NCI-H1694 (cell line): ENCODE results near the gene PGK2.
"Not testable (repeated sequence)": the region's sequence is repeated elsewhere in the genome, so short reads cannot be mapped to it uniquely, and the experiment has no call there.

Experiments used
- DNase-seq: peaks from one replicate; lab custom pipeline; 2025; lab: John Stamatoyannopoulos, UW

PGK2 gene

DNA sequence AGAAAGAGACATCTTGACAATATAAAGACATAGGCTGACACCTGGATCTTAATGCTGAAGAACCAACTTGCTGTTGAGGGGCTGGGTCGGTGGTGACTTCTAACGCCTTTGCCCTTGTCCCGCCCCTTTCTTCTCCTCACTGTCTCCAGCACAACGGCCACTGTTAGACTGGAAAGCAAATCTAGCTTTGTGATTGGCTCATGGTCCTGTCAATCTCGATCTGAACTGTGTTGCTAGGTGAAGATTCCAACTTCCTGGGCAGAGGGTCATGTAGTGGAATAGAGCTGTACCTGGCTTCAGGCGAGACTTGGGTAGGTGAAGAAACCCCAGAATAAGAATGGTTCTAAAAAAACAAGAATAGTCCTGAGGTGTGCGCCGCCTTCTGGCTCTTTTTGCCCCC is at the start of gene PGK2:
Gene PGK2, minus strand, starts transcription at position 110 of the 400 bp plus-strand sequence. Its CDS starts 98 bp downstream, at position 12.
- no peak for DNase-seq

DNA sequence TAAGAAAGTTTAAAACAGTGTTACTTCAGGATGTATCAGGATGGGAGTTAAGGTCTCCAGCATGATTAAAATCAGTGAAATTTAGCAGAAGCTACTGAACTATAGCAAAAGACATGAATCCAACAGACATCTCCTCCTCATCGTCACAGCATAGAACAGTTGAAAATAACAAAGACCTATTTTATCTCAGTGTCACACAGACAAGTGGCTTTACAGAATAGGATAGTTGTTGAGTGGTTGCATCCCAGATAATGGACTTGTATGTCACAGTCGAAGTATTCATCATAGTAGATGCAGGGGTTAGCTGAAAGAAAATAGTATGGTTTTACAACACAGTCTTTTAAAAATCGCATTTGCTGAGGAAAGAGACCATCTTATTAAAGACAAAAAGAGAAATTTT is 48.1 kb upstream of the PGK2 start:
- no peak for DNase-seq

DNA sequence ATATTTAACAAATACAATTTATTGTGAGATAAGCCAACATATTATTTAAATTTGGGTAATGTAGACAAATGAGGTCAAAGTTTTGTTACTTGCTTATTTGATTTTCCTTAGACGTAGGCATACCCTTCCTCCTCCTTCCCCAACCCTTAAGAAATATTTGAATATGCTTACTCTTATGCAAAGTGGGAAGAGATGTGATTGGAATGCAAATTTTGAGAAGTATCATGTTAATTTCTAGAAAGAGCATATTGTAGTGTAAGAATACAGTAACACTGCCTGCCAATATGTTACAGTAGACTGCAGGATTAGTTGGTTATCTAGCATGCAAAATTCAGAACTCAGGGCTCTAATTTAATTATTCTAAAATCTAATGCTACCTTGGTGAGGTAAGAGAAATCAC is 46.3 kb upstream of the PGK2 start:
- no peak for DNase-seq

DNA sequence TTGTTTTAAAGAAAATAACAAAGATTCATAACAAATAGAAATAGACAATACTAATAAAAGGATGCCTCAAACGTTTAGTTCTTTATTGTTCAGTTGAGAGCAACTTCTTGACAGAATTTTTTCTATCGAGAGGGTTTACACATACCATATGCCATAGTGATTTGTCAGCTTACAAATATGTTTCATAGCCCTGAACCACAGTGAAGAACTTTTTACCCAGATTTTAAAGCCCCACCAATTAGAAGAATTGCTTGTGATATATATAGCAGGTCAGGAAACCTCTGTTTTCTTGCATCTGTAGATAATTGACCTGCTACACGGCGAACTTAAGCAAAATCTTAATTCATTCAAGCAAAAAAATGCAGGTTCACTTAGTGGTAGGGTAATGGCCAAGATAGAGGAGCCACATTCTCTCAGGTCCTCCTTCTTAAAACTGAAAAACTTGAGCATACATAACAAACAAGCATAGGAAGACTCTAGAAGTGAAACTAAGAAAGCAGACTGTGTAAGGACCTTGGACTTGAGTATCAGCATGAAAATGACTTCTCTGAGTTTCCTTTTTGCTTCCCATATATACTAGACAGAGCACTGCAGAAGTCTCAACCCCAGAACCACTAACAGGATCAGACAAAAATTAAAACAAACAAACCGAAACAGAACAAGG is 39.8 kb upstream of the PGK2 start:
- no peak for DNase-seq

DNA sequence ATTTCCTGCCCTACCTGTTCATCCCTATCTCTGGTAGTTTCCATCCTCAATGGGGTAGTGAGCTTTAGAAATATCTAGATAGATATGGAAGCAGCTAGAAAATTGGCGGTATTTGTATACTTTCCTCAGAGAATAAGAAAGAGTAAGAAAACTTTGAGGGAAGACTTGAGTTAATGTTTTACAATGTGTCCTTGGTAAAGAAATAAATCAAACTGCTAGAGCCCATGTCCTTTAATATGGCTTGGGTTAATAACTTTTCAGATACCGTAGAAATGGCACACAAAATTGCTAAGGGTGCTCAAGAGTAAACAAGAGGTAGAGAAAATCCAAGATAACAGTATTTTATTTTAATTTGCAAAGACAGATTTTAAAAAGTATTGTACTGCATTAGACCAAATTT is 28.1 kb upstream of the PGK2 start:
- no peak for DNase-seq

DNA sequence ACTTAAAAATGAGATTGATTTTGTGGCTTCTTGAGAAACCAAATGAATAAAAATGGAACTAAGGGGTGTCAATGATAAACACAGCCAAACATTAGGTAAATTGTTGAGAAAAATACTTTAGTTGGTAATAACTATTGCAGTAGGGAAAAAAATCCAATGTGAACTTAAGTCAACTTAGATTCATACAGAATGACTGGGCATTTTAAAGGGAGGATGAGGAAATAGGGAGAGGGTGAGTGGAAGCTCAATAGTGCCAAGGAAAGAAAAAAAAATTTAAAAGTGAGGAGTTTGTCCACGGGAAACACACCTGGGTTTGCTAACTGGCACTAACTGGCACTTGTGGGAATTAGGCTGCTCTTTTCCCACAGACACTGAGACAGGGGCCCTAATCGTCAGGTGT is 26.2 kb upstream of the PGK2 start:
- DNase-seq = no peak

DNA sequence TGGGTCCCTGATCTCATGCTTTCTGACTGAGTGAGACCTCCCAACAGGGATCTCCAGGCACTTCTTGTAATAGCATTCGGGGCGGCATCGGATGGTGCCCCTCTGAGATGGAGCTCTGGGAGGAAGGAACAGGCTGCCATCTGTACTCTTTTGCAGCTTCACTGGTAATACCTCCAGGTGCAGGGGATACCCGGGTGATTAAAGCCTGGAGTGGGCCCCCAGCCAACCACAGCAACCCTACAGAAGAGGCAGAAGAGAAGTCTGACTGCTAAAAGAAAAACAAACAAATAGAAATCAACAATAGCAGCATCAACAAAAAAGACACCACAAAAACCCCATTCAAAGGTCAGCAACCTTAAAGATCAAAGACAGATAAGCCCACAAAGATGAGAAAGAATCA is 19.1 kb upstream of the PGK2 start:
- no peak for DNase-seq

DNA sequence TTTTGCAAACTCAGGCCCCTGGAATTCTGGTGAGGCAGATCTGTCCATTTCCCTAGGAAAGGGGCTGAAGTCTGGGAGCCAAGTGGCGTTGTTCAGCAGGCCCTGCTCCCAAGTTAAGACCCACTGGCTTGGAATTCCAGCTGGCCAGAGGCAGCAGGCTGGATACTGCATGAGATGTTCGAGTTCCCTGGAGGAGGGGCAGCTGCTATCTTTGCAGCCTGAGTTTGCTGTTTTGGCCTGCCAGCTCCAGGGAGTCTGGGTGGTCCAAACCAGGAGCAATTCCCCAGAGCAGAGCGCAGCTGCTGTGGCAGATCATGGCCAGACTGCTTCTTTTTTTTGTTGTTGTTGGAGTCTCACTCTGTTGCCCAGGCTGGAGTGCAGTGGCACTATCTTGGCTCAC is 18.2 kb upstream of the PGK2 start:
- no peak for DNase-seq

DNA sequence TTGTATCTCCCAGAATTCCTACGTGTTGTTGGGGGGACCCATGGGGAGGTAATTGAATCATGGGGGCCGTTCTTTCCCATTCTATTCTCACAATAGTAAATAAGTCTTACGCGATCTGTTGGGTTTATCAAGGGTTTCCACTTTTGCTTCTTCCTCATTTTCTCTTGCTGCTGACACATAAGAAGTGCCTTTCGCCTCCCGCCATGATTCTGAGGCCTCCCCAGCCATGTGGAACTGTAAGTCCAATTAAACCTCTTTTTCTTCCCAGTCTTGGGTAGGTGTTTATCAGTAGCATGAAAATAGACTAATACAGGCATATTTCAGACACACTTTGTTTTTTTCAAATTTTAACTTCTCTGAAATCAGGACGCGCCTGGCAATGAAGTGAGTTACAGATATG is 14.4 kb upstream of the PGK2 start:
- DNase-seq = no peak

DNA sequence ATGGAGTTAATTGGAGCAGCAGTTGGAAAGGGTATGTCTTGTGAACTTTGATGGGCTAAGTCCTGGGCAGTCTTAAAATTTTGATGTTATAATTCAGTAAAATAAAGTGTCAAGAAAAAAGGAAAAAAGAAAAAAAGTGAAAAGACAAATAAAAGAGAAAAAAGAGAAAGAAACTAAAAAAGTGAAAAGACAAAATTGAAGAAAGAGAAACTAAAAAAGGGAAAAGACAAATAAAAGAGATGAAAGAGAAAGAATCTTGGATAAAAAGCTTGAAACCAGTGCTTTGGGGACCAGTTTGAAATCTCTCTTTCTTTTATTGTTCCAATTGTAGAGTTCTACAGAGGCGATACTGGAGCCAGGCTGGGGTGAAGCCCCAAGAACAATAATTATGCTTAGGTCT is 12.0 kb upstream of the PGK2 start:
- no peak for DNase-seq

DNA sequence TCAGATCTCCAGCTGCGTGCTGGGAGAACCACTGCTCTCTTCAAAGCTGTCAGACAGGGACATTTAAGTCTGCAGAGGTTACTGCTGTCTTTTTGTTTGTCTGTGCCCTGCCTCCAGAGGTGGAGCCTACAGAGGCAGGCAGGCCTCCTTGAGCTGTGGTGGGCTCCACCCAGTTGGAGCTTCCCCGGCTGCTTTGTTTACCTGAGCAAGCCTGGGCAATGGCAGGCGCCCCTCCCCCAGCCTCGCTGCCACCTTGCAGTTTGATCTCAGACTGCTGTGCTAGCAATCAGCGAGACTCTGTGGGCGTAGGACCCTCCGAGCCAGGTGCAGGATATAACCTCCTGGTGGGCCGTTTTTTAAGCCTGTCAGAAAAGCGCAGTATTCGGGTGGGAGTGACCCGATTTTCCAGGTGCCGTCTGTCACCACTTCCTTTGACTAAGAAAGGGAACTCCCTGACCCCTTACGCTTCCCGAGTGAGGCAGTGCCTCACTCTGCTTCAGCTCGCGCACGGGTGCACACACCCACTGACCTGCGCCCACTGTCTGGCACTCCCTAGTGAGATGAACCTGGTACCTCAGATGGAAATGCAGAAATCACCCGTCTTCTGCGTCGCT is 9.9 kb upstream of the PGK2 start:
- DNase-seq = not testable (repeated sequence)

DNA sequence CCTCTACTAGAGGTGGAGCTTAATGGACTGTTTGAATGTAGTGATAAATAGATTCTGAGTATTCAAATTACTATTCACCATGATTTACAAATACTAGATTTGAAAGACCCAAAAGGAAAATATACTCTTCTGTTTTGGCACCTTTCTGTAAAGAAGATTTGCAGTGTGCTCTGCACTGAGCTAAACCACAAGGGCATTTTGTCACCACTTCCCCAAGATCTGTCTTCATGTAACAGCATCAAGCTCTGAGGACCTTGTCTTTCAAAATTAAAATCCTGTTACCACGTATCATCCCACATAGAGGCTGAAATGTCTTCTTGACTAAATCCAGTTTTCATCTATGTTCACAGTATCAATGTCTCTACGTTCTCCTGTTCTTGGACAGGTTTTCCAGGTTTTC is 3.3 kb upstream of the PGK2 start:
- no peak for DNase-seq

DNA sequence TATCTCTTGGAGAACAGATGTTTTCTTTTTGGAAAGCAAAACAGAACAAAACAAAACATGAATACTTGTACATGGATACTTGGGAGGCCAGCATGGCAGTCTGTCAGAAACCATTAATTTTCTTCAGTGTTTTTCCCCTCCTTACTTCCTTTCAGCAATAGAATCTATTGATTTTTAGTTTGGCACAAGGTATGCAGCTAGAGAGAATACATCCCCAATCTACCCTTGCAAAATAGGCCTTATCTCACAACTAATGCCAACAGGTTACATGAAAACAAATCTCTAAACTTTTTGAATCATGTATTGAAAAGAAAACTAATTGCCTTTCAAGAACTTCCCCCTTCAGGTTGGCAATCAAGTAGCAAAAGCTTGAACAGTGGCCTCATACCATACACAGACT is 2.8 kb downstream of the PGK2 start:
- DNase-seq = no peak

DNA sequence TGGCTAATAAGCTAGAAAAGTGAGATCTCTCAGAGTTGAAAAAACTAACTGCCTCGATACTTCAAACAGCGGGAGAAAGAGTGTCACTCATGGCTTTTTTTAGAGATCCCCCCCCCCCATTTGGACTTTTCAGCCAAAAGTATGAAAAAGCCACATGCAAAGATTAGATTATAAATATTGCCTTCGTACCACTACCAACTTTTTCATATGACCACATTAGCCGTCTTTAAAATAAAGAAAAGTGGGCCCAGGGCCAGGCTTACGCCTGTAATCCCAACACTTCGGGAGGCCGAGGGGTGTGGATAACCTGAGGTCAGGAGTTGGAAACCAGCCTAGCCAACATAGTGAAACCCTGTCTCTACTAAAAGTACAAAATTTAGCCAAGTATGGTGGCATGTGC is 4.4 kb downstream of the PGK2 start:
- no peak for DNase-seq

DNA sequence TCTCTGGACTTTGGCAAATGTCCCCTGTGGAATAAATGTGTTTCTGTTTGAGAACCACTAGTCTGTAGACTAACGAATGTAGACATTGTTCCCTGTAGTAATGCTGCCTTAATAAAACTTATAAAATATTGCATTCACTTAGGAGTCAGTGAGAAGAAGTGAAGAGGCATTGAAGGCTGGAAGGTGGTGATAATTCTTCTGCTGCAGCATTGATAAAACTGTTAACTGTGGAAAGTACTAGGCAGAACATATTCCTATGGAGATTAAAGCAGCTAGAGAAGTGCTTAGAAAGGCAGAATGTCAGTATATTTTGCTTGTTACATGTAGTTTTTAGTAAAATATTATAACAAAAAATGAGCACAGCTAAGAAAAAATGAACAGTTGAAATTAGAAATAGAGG is 4.8 kb downstream of the PGK2 start:
- DNase-seq = no peak

DNA sequence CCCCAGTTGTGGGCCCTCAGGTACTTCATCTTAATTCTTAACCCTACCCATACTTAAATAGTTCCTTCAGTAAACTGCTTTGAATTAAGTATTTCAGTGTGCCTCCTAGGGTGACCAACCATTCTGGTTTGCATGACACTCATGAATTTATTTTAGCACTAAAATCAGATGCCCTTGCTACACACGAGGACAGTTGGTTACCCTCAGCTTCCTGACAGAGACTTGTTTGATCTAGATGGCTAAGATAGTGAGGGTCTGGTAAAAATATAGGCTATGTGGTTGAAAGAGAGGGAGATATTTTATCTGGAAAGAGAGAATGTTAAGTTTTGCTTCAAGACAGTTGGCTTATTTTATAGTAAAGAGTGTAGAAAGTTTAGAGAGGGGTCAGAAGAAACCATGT is 10.6 kb downstream of the PGK2 start:
- no peak for DNase-seq

DNA sequence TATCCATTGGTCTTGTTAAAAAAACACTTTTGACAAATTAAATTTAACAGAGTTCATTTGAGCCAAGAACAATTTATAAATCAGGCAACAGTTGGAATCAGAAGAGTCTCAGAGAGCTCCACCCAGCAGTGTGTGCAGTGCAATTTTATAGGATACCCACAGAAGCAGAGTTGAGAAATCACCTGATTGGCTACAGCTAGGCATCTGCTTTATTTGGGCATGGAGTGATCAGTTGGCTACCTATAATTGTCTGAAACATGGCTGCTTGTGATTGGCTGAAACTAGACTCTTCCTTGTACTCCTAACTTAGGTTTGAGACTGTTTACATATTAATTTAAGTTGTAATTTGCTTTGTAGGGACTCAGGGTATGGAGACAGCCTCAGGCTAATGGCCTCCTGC is 12.0 kb downstream of the PGK2 start:
- DNase-seq = no peak

DNA sequence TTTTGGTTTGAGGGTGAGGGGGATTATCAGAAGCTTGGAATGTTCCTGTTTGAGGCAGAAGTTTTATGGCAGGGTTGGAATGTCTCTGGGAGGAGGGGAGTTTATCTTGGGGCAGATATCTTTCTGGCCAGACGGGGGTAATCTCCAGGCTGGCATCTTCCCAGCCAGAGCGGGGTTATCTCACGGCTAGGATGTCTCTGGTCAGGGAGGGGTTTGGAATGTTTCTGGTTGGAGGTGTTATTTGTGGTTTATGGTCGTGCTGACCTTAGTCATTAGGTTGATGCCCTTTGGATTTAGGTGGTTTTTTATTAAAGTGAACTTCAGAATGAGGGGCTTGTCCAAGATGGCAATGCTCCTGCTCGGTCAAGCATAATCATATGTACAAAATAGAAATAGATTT is 14.8 kb downstream of the PGK2 start:
- DNase-seq = no peak

DNA sequence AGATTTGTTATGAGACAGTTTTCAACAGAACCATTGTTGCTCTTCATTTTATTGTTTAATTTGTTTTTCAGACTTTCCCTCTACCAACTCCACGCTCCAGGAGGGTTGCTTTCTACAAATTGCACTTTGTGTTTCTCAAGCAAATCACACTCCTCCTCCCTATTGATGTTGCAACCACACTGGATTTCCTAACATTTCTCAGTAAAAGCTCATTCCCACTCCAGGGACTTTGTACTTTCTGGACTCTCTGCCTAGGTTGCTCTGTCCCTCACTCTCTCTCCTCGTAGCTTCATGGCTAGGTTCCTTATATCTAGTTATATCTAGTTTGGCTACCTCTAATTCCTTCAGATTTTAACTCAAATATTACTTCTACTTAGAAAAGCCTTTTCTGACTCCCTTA is 20.3 kb downstream of the PGK2 start:
- DNase-seq = no peak

DNA sequence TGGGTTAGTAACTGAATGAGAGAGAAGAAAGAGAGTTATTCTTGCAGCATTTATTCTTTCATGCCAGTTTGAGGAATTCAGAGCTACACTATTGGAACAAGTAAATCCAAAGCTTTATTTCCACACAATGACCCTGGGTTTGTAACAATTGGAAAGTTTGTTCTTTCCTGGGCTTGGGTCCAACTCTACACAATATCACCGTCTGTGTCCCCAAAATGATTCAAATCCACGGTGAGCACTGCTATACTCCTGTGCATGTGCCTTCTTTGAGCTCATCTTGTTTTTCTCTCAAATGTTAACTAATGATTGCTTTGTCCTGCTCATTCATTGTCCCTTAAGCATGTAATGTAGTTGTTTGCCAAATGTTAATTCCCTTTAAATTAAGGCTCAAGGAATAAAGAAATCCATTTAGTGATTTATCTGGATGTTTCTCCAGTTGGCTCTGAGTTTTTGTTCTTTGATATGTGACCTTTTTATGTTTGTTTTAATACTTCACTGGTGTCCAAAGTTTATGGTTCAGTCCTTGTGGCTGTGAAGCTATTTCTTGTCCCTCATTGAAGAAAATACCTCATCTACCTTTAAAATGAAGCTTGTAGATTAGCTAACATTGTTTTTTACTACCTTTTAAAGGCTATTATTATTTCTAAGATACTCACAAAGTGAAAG is 22.4 kb downstream of the PGK2 start:
- DNase-seq = no peak

DNA sequence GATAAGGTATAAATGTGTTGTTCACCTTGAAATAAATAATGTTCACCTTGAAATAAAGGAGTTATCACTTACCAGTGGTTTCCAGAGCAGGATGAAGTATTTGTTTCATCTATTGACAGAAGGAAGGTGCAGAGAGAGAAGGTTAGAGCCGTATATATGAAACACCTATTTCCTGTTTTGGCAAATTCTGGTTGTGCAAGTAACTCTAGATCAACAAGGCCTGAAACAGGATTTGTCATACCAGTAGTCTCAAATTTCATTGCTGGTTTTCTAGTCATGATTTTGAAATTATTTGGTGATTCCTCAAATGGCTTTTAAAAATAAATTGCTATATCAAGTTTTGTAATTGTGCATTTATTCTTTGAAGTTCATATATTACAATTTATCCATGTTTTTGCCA is 42.8 kb downstream of the PGK2 start, which contains the start of gene CRISP3:
Gene CRISP3, minus strand, starts transcription at position 130 of the 400 bp plus-strand sequence. Its CDS starts 21 bp downstream, at position 109.
- no peak for DNase-seq

DNA sequence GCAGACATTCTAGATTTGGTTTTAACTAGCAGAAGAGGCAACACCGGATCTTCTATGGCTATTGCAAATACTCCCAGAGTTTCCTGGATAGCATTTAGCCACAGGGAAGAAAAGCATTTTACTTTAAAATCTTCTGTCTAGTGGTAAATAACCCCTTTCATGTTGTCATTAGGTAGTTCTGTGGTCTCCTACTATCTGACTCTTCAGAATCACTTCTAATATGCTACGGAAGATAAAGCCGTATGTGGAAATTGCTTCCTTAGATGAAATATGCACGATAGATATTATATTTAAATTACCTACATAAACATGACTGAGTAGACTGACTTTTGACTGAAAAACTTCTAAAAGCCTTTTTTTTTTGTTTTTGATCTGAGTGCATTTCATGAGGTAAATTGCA is 43.7 kb downstream of the PGK2 start:
- no peak for DNase-seq

DNA sequence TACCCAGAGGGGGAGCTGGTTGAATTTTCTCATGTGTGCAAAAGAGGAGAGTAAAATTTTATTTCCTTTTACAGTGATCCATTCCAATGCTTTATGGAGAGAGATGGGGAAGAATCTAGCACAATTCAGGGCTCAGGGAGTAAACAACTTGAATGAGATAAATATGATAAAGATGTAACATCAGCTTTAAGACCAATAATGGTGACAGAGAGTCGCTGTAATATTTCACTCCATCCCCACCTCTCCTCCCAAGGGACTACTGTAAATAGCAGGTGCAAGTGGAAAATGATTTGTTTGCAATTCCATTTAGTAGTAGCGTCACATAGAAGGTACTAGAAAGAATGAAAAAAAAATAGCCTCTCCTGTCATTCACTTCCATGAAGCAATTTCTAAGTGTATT is 47.7 kb downstream of the PGK2 start:
- no peak for DNase-seq
